T-cell (primary cell): ENCODE measurements around the gene PTPRM. TPM values are rescaled to one million over a fixed set of nuclear protein-coding genes. Genes with fewer than 3 reads are reported as not detected.

Experiments used
- ATAC-seq, 4 experiments: fragments of 200-7000 bp in 3 of 4; fragments of 150-1000 bp in 1 of 4; cut with Tn5 transposase; replicated peaks in 1 of 4; 1 replicate in 3 of 4; 2 replicates in 1 of 4; pipeline ENCODE4 v1.10.0; 2021; ENCODE audit warnings: moderate library complexity in 3 of 4, mild to moderate bottlenecking in 2 of 4, moderate number of reproducible peaks in 1 of 4
- CTCF ChIA-PET, 2 donors: fragments of 300-600 bp; sonication (Branson Sonifier 250); formaldehyde crosslinking; loops; one replicate each; lab custom pipeline; 2022; ENCODE audit warnings: antibody characterized with exemption in 2 of 2; lab: Charles Lee
- POLR2A ChIA-PET, 2 donors: fragments of 300-600 bp; sonication (Branson Sonifier 250); formaldehyde crosslinking; loops; one replicate each; lab custom pipeline; 2022; ENCODE audit warnings: antibody characterized with exemption in 2 of 2; lab: Charles Lee
- DNase-seq, 35 experiments: peaks; one replicate each; pipeline versions ENCODE4 v3.0.0 to v3.0.0-alpha.2; 2013 to 2023
- H3K27ac ChIP-seq: one replicate; pipeline ENCODE4 v1.5.1; 2013; ENCODE audit warnings: low read length
- H3K27me3 ChIP-seq, 2 experiments: replicated peaks in 1 of 2; 1 replicate in 1 of 2; 2 replicates in 1 of 2; pipeline versions ENCODE4 v1.6.1 to v1.7.0; 2013; ENCODE audit warnings: low read length in 1 of 2, mixed read lengths in 1 of 2; ENCODE audit not compliant: control insufficient read depth in 2 of 2, insufficient read depth in 2 of 2; ENCODE audit errors: extremely low read depth in 1 of 2
- H3K36me3 ChIP-seq, 2 donors: 1 replicate in 1 of 2; 2 replicates in 1 of 2; pipeline versions ENCODE4 v1.6.1 to v1.7.0; 2013; ENCODE audit warnings: low read length in 1 of 2; ENCODE audit not compliant: control insufficient read depth in 2 of 2, insufficient read depth in 1 of 2; ENCODE audit errors: extremely low read depth in 1 of 2
- H3K4me1 ChIP-seq, 2 experiments: 1 replicate in 1 of 2; 2 replicates in 1 of 2; pipeline versions ENCODE4 v1.6.1 to v1.7.0; 2013; ENCODE audit warnings: low read length in 2 of 2, mixed read lengths in 1 of 2; ENCODE audit not compliant: insufficient read depth in 2 of 2, control insufficient read depth in 1 of 2; ENCODE audit errors: extremely low read depth in 1 of 2
- H3K4me3 ChIP-seq, 2 donors: 1 replicate in 1 of 2; 2 replicates in 1 of 2; pipeline versions ENCODE4 v1.5.1 to v1.7.0; 2013; ENCODE audit warnings: mild to moderate bottlenecking in 2 of 2, low read length in 1 of 2, moderate library complexity in 1 of 2; ENCODE audit not compliant: control insufficient read depth in 1 of 2; ENCODE audit errors: extremely low read depth in 1 of 2
- H3K9me3 ChIP-seq: 2 replicates; pipeline ENCODE4 v1.7.0; 2013
- H3K27ac Mint-ChIP-seq, 2 donors: one replicate each; pipeline ENCODE4 v1.8.0; 2020 to 2021; ENCODE audit warnings: mild to moderate bottlenecking in 2 of 2, mixed read lengths in 2 of 2
- H3K27me3 Mint-ChIP-seq, 2 donors: one replicate each; pipeline ENCODE4 v1.8.0; 2021 to 2022; ENCODE audit warnings: mixed read lengths in 2 of 2
- H3K36me3 Mint-ChIP-seq: one replicate; pipeline ENCODE4 v1.8.0; 2021; ENCODE audit warnings: mixed read lengths
- H3K4me1 Mint-ChIP-seq, 3 donors: one replicate each; pipeline ENCODE4 v1.8.0; 2020 to 2022; ENCODE audit warnings: mixed read lengths in 3 of 3, mild to moderate bottlenecking in 1 of 3
- H3K4me3 Mint-ChIP-seq, 3 donors: one replicate each; pipeline ENCODE4 v1.8.0; 2020 to 2022; ENCODE audit warnings: mild to moderate bottlenecking in 3 of 3, mixed read lengths in 3 of 3, moderate library complexity in 3 of 3
- H3K9me3 Mint-ChIP-seq, 3 donors: one replicate each; pipeline ENCODE4 v1.8.0; 2020 to 2022; ENCODE audit warnings: mixed read lengths in 3 of 3
- whole genome bisulfite sequencing: methylation state at CpG from one replicate; pipeline ENCODE4 v1.1.5; 2013; ENCODE audit warnings: missing lambda C conversion rate; ENCODE audit not compliant: insufficient coverage; 5-methylcytosine and 5-hydroxymethylcytosine counted together
- total RNA-seq, 35 experiments: library from RNA in 6 of 35; stranded (reverse) in 6 of 35; fragments of 120-200 nt in 1 of 35; gene quantifications; one replicate each; pipeline versions ENCODE4 v1.2.1 to v1.2.4 and lab custom pipeline; 2013 to 2026

Gene PTPRM
- total RNA-seq, 5 donors from 2014 or later (not counting 1 experiment from before 2014, with no cell fraction given) = 4.1 to 47.4 (median 7.1) TPM

DNA sequence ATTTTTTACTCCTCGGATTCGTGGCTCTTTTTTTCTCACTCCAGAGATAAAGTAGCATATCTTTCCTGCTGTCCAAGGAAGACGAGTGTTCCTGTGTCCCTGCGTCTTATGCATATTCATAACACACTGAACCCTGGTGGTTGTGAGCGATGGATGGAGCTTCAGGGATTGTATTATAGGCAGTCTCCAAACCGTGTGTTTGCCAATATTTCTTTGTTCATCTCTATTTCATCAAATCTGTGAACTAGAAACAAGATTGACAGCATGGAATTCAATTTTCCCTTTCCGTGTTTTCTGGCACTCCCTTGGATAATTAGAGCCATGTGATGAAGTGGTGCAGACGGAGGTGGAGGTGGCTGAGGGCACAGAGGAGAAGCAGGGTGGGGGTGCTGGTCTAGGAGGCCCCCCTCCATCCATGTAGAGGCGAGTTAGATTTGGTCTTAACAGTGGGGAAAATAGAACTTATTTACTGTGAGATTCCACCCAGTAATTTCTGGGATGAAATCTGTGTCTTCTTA lies 240.9 kb downstream of the PTPRM start:
- Histone ChIP-seq H3K27me3 (peaks cover 0 to 3% of the 10 kb centered on the region in 2 experiments), H3K4me3 (no peak overlapping the region), H3K4me1 (no peaks in the 10 kb centered on the region), H3K27ac (no peak overlapping the region), H3K36me3 (no peaks in the 10 kb centered on the region), H3K9me3 (no peaks in the 10 kb centered on the region)
- ChIA-PET CTCF (no interaction called here), POLR2A (no interaction called here)
- no peak for ATAC-seq
- peaks cover 0 to 4% (median 1%) of the 10 kb centered on the region in 3 donors for H3K9me3 Mint-ChIP-seq
- WGBS = 60% methylated on average over 1 of the region's 9 CpGs
- no peaks in the 10 kb centered on the region for H3K36me3 Mint-ChIP-seq
- H3K27me3 Mint-ChIP-seq = no peaks in the 10 kb centered on the region
- no peaks in the 10 kb centered on the region for H3K4me1 Mint-ChIP-seq
- no peak overlapping the region for H3K27ac Mint-ChIP-seq
- DNase-seq = no peak
- H3K4me3 Mint-ChIP-seq = no peak overlapping the region

DNA sequence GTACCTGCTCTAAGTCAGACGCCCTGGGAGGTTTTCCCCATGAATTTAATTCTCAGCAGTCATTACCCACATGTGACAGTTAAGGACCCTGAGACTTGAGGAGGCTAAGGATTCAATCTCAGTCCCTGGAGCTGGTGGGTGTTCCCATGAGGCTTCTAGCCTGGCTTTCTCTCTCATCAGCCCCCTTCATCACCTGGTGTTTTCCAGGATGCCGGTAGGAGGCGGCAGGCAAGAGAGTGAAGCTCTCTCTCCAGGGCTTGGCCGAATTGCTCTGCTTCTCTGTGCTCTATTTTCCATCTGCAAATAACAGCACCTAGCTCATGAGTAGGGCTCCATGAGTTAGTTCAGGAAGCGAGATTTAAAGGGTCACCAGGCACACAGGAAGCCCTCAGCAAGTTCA lies 241.9 kb downstream of the PTPRM start:
- CTCF ChIA-PET = no interaction called here
- no peak for DNase-seq
- peaks cover under 1% of the 10 kb centered on the region for H3K9me3 ChIP-seq
- no peaks in the 10 kb centered on the region for H3K36me3 ChIP-seq
- Mint-ChIP-seq H3K9me3 (peaks cover 0 to 8% (median 7%) of the 10 kb centered on the region in 3 donors), H3K27ac (no peak overlapping the region), H3K4me1 (no peaks in the 10 kb centered on the region), H3K36me3 (no peaks in the 10 kb centered on the region), H3K27me3 (no peaks in the 10 kb centered on the region), H3K4me3 (no peak overlapping the region)
- H3K27me3 ChIP-seq = peaks cover 0 to 3% of the 10 kb centered on the region in 2 experiments
- POLR2A ChIA-PET = no interaction called here
- no peaks in the 10 kb centered on the region for H3K4me1 ChIP-seq
- no peak overlapping the region for H3K27ac ChIP-seq
- no peak for ATAC-seq
- 52% methylated on average over 3 of the region's 5 CpGs for WGBS
- no peak overlapping the region for H3K4me3 ChIP-seq

DNA sequence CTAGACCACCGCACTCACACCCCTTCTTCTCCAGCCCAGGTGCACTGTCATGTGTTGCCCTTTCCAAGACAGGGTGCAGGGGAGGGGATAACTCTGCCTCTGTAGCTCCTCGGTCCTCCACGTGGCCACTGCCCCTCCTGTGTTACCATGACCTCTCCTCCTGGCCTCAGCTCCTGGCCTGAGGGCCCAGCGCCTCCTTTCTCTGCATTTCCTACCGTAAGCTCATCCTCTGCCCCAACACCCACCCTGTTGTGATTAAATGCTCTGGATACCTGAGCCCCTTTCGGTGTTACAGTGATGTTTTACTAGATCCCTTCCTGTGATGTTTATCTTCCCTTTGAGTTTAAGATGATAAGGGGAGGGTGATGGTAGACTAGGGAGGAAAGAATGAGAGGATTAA lies 242.3 kb downstream of the PTPRM start:
- Mint-ChIP-seq H3K36me3 (no peaks in the 10 kb centered on the region), H3K9me3 (peaks cover 0 to 9% (median 8%) of the 10 kb centered on the region in 3 donors), H3K4me1 (no peaks in the 10 kb centered on the region), H3K4me3 (no peak overlapping the region), H3K27me3 (no peaks in the 10 kb centered on the region), H3K27ac (no peak overlapping the region)
- ChIA-PET CTCF (no interaction called here), POLR2A (no interaction called here)
- ATAC-seq (no peak), DNase-seq (no peak)
- H3K27me3 ChIP-seq = peaks cover 0 to 3% of the 10 kb centered on the region in 2 experiments
- H3K27ac ChIP-seq = no peak overlapping the region
- no peaks in the 10 kb centered on the region for H3K4me1 ChIP-seq
- no peaks in the 10 kb centered on the region for H3K36me3 ChIP-seq
- no peak overlapping the region for H3K4me3 ChIP-seq
- H3K9me3 ChIP-seq = peaks cover 2% of the 10 kb centered on the region
- no CpG with 5 or more reads among the region's 6 CpGs for WGBS

DNA sequence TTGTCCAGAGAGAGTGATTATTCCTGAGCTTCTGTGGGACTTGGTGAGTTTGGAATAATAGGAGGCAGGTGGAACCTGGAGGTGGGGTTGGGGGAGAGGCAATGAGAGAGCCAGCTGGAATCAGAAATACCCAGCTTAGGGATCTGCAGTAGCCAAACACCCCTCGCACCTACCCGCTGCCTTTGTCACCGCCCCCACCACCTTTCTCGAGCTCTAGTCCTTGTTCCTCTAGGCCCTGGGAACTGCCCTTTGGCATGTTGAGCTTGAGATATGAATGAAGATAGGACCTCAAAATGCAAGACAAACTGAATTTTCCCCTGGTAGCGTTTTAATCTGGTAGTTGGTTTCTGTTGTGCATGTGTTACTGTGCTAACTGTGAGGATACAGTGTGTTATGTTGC lies 242.9 kb downstream of the PTPRM start:
- H3K27me3 ChIP-seq = peaks cover 0 to 3% of the 10 kb centered on the region in 2 experiments
- H3K4me1 ChIP-seq = no peaks in the 10 kb centered on the region
- ATAC-seq = no peak
- no peak for DNase-seq
- ChIA-PET CTCF (no interaction called here), POLR2A (no interaction called here)
- H3K27ac Mint-ChIP-seq = no peak overlapping the region
- H3K9me3 ChIP-seq = peaks cover 4% of the 10 kb centered on the region
- H3K4me3 ChIP-seq = no peak overlapping the region
- peaks cover under 1 to 15% (median 8%) of the 10 kb centered on the region in 3 donors for H3K9me3 Mint-ChIP-seq
- no peak overlapping the region for H3K27ac ChIP-seq
- no peaks in the 10 kb centered on the region for H3K4me1 Mint-ChIP-seq
- no peak overlapping the region for H3K4me3 Mint-ChIP-seq
- no peaks in the 10 kb centered on the region for H3K36me3 ChIP-seq
- H3K36me3 Mint-ChIP-seq = no peaks in the 10 kb centered on the region
- H3K27me3 Mint-ChIP-seq = no peaks in the 10 kb centered on the region
- 50% methylated on average over 1 of the region's 5 CpGs for WGBS

DNA sequence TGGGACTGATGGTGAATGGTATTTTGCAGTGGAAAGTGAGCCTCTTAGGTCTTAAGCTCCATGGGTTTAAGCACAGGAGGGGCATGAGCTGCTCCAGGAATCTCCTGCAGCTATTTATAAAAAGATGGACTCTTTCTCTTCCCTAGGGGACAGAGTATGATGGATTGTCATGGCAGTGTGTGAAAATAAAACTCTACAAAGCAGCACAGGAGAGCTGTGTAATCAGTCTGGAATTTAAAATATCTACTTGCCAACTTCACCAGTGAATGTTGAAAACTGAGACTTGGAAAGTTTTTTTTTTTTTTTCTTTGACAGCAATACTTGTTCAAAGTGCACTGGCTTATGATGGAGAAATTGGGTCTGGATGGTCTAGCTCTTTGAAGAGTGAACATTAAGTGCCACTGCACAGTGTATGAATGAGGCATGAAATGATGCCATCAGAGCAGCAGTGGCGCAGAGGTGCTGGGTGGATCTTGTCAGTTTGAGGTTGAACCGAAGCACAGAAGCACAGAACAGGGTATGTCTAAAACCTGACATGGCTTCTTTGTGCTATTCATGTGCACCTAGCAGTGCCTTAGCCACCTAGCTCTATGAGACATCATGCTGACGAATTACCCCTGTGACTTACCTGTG lies 245.4 kb downstream of the PTPRM start:
- ATAC-seq = no peak
- H3K27ac Mint-ChIP-seq = no peak overlapping the region
- no peak for DNase-seq
- H3K4me3 ChIP-seq = no peak overlapping the region
- H3K4me3 Mint-ChIP-seq = no peak overlapping the region
- no peaks in the 10 kb centered on the region for H3K36me3 ChIP-seq
- no peaks in the 10 kb centered on the region for H3K36me3 Mint-ChIP-seq
- peaks cover 4 to 19% (median 8%) of the 10 kb centered on the region in 3 donors for H3K9me3 Mint-ChIP-seq
- H3K27ac ChIP-seq = no peak overlapping the region
- ChIA-PET CTCF (no interaction called here), POLR2A (interaction anchor here in 1 of 2 donors (0.7 kb wide), 1 partner anchor 142 kb away, joined by 6 read pairs; no protein-coding TSS in a partner anchor)
- H3K9me3 ChIP-seq = peaks cover 5% of the 10 kb centered on the region
- H3K27me3 Mint-ChIP-seq = no peaks in the 10 kb centered on the region
- 86% methylated on average over 3 of the region's 3 CpGs for WGBS
- peaks cover 0 to 3% of the 10 kb centered on the region in 2 experiments for H3K27me3 ChIP-seq
- H3K4me1 ChIP-seq = no peaks in the 10 kb centered on the region
- H3K4me1 Mint-ChIP-seq = no peaks in the 10 kb centered on the region

DNA sequence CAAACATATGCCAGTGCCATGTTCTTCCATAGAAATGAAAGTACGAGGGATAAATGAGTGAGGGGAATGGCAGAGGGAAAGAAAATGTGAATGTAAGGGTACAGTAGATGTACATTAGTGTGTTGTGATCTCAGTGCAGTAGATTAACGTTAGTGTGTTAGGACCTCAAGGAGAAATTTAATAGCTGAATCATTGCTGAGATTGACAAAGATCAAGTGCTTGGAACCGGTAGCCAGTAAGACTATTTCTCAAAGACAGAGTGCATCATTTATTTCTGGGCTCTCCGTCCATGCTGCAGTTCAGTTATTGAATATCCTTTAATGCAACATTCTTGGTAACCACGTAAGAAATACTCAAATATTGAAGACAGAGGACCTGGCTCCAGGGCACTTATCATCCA lies 246.0 kb downstream of the PTPRM start:
- CTCF ChIA-PET = no interaction called here
- ATAC-seq = no peak
- H3K27me3 Mint-ChIP-seq = no peaks in the 10 kb centered on the region
- H3K36me3 ChIP-seq = no peaks in the 10 kb centered on the region
- H3K36me3 Mint-ChIP-seq = no peaks in the 10 kb centered on the region
- no peak overlapping the region for H3K4me3 Mint-ChIP-seq
- 90% methylated on average over 5 of the region's 5 CpGs for WGBS
- POLR2A ChIA-PET = no interaction called here
- no peaks in the 10 kb centered on the region for H3K4me1 ChIP-seq
- no peak overlapping the region for H3K27ac ChIP-seq
- no peaks in the 10 kb centered on the region for H3K4me1 Mint-ChIP-seq
- H3K27ac Mint-ChIP-seq = no peak overlapping the region
- peaks cover 0 to 3% of the 10 kb centered on the region in 2 experiments for H3K27me3 ChIP-seq
- peaks cover 4 to 19% (median 8%) of the 10 kb centered on the region in 3 donors for H3K9me3 Mint-ChIP-seq
- no peak overlapping the region for H3K4me3 ChIP-seq
- DNase-seq = no peak
- peaks cover 5% of the 10 kb centered on the region for H3K9me3 ChIP-seq
